Activated naive CD8-positive, alpha-beta T cell treated with anti-CD3 and anti-CD28 coated beads for 36 hours (primary cell): ENCODE data around the gene CUEDC2. TPM values are rescaled to one million over a fixed set of nuclear protein-coding genes. Genes with fewer than 3 reads are reported as not detected.

Experiments used
- DNase-seq: peaks from one replicate; pipeline ENCODE4 v3.0.0; 2021
- H3K27ac Mint-ChIP-seq: one replicate; pipeline ENCODE4 v1.8.0; 2022; ENCODE audit warnings: mild to moderate bottlenecking, moderate library complexity, mixed read lengths
- H3K27me3 Mint-ChIP-seq: one replicate; pipeline ENCODE4 v1.8.0; 2022; ENCODE audit warnings: mild to moderate bottlenecking, mixed read lengths
- H3K36me3 Mint-ChIP-seq: one replicate; pipeline ENCODE4 v1.8.0; 2021; ENCODE audit warnings: mild to moderate bottlenecking, mixed read lengths
- H3K4me1 Mint-ChIP-seq: one replicate; pipeline ENCODE4 v1.8.0; 2021; ENCODE audit warnings: mixed read lengths
- H3K4me3 Mint-ChIP-seq: one replicate; pipeline ENCODE4 v1.8.0; 2022; ENCODE audit warnings: mild to moderate bottlenecking, moderate library complexity, mixed read lengths
- H3K9me3 Mint-ChIP-seq: one replicate; pipeline ENCODE4 v1.8.0; 2022; ENCODE audit warnings: mixed read lengths
- total RNA-seq, 2 experiments: library from RNA; stranded (reverse); gene quantifications; one replicate each; pipeline ENCODE4 v1.2.3, GENCODE V29; 2021

The CUEDC2 gene
- 10 to 100 TPM; 66.3 to 73.8 TPM for total RNA-seq

- H3K9me3 Mint-ChIP-seq, result no peaks in the 10 kb centered on the region
- peak within 1 kb of the TSS; percentile 92 for H3K4me3 Mint-ChIP-seq
- H3K27me3 Mint-ChIP-seq, result no peaks in the 10 kb centered on the region
- DNase-seq, result peak; percentile 96
- peak within 1 kb of the TSS; percentile 95 for H3K27ac Mint-ChIP-seq
- peaks cover 23% of the 10 kb centered on the region for H3K36me3 Mint-ChIP-seq
- H3K4me1 Mint-ChIP-seq, result peaks cover 41% of the 10 kb centered on the region
Observed at GRCh38 chr10:102432162-102432950, at the start of gene CUEDC2. CUEDC2 (minus strand) TSS chr10:102432574; CDS start chr10:102425188, 7,386 bp downstream.

DNA sequence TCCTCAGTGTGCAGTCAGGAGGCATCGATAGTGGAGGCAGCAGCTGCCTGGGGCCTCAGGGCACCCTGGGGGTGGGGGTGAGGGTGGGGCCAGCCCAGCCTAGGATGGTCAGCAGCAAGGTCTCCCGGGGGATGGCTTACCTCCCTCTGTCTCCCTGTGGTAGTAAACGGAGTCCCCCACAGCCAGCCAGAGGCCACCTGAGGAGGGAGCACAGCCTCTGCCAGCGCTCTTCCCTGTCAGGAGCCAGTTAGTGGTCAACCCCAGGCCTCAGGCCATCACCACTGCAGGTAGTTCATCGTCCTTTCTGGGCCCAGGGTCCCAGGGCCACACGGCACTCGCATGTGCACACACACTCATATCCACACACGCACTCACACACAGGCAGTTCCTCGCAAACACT is 48.0 kb upstream of the CUEDC2 start:
- no peak overlapping the region for H3K4me3 Mint-ChIP-seq
- no peaks in the 10 kb centered on the region for H3K9me3 Mint-ChIP-seq
- H3K27ac Mint-ChIP-seq, result no peak overlapping the region
- H3K36me3 Mint-ChIP-seq, result peaks cover 2% of the 10 kb centered on the region
- peaks cover 14% of the 10 kb centered on the region for H3K4me1 Mint-ChIP-seq
- H3K27me3 Mint-ChIP-seq, result no peaks in the 10 kb centered on the region
- DNase-seq, result no peak

DNA sequence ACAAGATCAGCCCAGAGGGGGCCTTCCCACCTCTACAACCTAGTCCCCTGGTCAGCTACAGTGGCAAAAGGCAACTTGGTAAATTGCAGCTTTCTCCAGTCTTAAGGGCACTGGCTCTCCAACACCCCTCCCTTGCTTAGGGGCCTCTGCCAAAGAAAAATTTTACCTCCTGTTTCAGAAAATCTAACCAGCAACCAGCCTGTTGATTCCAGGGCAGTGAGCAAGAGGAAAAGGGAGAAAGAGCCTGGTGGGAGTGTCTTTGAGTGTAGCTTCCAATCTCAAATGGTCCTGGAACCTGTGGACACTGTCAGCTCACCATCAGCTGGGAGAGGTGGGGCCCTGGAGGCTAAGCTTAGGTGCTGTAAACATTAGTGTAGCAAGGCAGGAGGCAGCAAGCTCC is 47.3 kb upstream of the CUEDC2 start:
- DNase-seq, result no peak
- Mint-ChIP-seq H3K36me3 (peaks cover 2% of the 10 kb centered on the region), H3K27me3 (no peaks in the 10 kb centered on the region), H3K27ac (peak overlapping the region; percentile 78), H3K9me3 (no peaks in the 10 kb centered on the region), H3K4me3 (no peak overlapping the region), H3K4me1 (peaks cover 17% of the 10 kb centered on the region)

DNA sequence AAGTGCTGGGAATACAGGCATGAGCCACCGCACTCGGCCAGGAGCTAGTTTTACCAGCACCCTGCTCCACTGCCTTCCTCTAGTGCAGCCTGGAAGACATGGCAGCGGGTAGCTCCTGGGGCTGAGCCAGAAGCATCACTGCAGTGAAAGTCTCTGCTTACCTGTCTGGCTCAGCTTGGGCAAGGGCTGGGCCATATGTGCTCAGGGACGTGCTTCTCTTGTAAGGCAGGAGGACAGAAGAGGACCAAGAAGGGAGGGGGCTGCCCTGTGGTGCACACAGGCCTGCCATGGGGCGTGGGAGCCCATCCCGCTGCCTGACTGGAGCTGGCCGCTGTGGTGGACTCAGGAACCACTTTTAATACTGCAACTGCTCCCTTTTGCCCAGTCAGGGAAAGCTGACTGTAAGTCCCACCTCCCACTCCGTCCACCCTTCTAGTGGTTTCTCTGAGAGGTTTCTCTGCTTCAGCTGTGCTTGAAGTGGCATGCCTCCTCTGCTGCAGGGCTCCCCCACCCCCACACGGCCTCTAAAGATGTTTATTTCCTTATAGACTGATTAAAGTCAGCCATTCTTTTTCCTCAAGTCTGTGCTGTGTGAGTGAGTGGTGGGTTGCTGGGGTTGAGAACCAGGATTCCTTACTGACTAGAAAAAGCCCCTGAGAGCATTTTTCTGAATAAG is 44.2 kb upstream of the CUEDC2 start:
- H3K4me3 Mint-ChIP-seq, result no peak overlapping the region
- H3K9me3 Mint-ChIP-seq, result no peaks in the 10 kb centered on the region
- no peak for DNase-seq
- peak overlapping the region; percentile 68 for H3K27ac Mint-ChIP-seq
- peaks cover 27% of the 10 kb centered on the region for H3K4me1 Mint-ChIP-seq
- H3K36me3 Mint-ChIP-seq, result peaks cover 14% of the 10 kb centered on the region
- H3K27me3 Mint-ChIP-seq, result no peaks in the 10 kb centered on the region

DNA sequence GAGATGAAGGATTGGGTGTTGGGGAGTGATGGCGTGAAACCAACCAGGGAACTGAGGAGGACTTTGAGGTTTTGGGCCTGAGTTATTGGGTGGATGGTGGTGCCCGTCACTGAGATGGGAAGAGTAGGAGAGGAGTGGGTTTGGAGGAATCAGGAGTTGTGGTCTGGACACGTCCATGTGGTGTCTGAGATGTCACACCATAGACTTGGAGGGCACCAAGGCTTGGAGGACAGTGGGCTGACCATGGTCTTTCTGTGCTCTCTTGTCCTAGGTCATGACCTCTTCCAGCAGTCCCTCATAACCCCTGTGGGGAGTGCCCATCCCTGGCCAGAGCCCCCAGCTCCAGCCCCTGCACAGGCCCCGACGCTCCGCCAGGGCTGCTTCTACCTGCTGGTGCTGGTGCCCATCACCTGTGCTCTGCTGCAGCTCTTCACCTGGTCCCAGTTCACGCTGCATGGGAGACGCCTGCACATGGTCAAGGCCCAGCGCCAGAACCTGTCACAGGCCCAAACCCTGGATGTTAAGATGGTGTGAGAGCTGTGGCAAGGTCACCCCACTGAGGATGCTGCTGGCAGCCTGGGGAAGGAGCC is 43.2 kb upstream of the CUEDC2 start:
- no peaks in the 10 kb centered on the region for H3K9me3 Mint-ChIP-seq
- H3K4me1 Mint-ChIP-seq, result peaks cover 27% of the 10 kb centered on the region
- H3K4me3 Mint-ChIP-seq, result no peak overlapping the region
- DNase-seq, result no peak
- H3K36me3 Mint-ChIP-seq, result peaks cover 14% of the 10 kb centered on the region
- no peaks in the 10 kb centered on the region for H3K27me3 Mint-ChIP-seq
- H3K27ac Mint-ChIP-seq, result peak overlapping the region; percentile 35

DNA sequence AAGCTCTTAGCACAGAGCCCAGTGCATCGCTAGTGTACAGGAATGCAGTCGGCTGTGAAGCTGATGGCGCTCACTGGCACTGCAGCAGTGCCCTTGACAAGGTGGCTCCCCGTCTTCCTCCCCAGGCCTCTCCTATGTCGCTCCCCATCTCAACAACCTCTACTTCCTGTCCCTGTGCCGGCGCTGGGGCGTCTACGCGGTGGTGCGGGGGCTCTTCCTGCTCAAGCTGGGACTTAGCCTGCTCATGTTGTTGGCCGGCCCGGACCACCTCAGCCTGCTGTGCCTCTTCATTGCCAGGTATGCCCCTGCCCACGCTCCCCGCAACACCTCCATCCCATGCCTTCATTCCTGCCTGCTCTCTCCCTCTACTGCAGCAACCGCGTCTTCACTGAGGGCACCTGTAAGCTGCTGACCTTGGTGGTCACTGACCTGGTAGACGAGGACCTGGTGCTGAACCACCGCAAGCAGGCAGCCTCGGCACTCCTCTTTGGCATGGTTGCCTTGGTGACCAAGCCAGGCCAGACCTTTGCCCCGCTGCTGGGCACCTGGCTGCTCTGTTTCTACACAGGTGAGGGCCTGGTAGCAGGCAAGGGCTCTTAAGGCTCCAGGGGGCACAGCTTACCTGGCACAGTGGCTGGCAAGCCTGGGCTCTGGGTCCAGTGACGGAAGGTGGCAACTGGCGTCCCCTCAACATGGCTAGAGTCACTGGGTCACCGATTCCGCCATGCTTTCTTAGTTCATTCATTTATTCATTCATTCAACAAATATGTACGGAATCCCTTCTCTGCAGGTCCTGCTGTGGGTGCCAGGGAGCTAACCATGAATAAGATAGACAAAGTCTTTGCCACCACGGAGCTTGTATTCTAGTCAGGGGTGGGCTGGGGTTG is 41.3 kb upstream of the CUEDC2 start:
- H3K9me3 Mint-ChIP-seq, result no peaks in the 10 kb centered on the region
- no peak overlapping the region for H3K4me3 Mint-ChIP-seq
- H3K27me3 Mint-ChIP-seq, result no peaks in the 10 kb centered on the region
- H3K36me3 Mint-ChIP-seq, result peaks cover 21% of the 10 kb centered on the region
- peak overlapping the region; percentile 35 for H3K27ac Mint-ChIP-seq
- DNase-seq, result peak; percentile 32
- peaks cover 22% of the 10 kb centered on the region for H3K4me1 Mint-ChIP-seq

DNA sequence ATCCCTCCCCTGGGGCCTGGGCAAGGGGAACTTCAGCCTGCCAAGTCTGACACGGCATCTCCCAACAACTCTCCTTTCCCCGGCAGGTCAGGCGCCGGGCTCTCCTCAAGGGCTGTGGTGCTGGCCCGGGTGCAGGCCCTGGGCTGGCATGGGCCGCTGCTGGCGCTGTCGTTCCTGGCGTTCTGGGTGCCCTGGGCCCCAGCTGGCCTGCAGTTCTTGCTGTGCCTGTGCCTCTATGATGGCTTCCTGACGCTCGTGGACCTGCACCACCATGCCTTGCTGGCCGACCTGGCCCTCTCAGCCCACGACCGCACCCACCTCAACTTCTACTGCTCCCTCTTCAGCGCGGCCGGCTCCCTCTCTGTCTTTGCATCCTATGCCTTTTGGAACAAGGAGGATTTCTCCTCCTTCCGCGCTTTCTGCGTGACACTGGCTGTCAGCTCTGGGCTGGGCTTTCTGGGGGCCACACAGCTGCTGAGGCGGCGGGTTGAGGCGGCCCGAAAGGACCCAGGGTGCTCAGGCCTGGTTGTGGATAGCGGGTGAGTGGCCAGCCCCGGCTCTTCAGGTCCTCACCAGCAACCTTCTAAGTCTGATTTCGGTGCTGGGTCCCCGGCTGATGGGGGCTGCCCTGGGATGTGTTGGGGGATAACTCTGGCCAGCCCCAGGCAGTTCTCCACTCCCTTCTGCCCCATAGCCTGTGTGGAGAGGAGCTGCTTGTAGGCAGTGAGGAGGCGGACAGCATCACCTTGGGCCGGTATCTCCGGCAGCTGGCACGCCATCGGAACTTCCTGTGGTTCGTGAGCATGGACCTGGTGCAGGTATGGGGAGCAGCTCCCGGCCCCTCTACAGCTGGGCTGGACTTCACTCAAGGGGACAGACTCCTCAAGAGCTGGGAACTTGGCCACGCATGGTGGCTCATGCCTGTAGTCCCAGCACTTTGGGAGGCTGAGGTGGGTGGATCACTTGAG is 38.5 kb upstream of the CUEDC2 start:
- no peak for DNase-seq
- H3K36me3 Mint-ChIP-seq, result peaks cover 20% of the 10 kb centered on the region
- no peaks in the 10 kb centered on the region for H3K9me3 Mint-ChIP-seq
- H3K27ac Mint-ChIP-seq, result no peak overlapping the region
- no peaks in the 10 kb centered on the region for H3K27me3 Mint-ChIP-seq
- H3K4me3 Mint-ChIP-seq, result no peak overlapping the region
- H3K4me1 Mint-ChIP-seq, result peaks cover 15% of the 10 kb centered on the region

DNA sequence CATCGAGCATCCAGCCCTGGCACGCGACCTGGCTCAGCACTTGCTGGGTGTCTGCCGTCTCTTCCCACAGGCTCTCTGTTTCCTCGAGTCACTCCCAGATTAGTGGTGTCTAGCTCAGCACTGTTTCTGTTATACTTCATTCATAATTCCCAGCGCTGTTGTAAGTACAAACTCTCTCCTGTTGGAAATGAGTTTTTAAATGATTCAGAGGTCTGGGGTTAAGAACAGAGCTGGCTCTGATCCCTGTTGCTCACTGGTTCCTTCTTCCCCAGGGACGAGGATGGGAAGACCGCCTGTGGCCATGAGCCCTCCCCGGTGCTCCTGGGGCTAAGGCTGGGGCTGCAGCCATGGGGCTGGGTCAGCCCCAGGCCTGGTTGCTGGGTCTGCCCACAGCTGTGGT is 36.3 kb upstream of the CUEDC2 start:
- Mint-ChIP-seq H3K9me3 (no peaks in the 10 kb centered on the region), H3K4me1 (peaks cover 11% of the 10 kb centered on the region)

GRCh38 chr10:102467971-102468438 is 35.6 kb upstream of the CUEDC2 start:
- H3K27ac Mint-ChIP-seq, result no peak overlapping the region
- no peak for DNase-seq
- H3K4me3 Mint-ChIP-seq, result no peak overlapping the region
- peaks cover 8% of the 10 kb centered on the region for H3K4me1 Mint-ChIP-seq
- H3K27me3 Mint-ChIP-seq, result no peaks in the 10 kb centered on the region
- peaks cover 12% of the 10 kb centered on the region for H3K36me3 Mint-ChIP-seq
- no peaks in the 10 kb centered on the region for H3K9me3 Mint-ChIP-seq

More for the DNA sequence above, 36.3 kb upstream of the CUEDC2 start:
- no peak overlapping the region for H3K4me3 Mint-ChIP-seq
- H3K36me3 Mint-ChIP-seq, result peaks cover 17% of the 10 kb centered on the region
- H3K27ac Mint-ChIP-seq, result no peak overlapping the region
- no peak for DNase-seq
- no peaks in the 10 kb centered on the region for H3K27me3 Mint-ChIP-seq

DNA sequence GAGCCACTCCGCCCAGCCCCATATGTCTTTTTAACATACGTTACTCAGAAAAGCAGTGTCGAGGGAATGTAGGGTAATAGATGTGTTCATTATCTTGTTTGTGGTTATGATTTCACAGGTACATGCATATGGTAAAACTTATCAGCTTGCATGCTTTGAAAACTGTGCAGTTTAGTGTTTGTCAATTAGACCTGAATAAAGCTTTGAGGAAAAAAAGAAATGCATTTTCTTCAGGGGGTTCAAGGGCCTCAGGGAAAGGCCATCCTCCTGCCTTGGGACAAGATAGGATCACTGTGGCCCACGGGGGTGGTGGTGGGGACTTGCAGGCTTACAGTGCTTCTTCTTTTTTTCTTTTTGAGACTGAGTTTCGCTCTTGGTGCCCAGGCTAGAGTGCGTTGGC is 34.9 kb upstream of the CUEDC2 start:
- Mint-ChIP-seq H3K27ac (no peak overlapping the region), H3K36me3 (peaks cover 8% of the 10 kb centered on the region), H3K9me3 (no peaks in the 10 kb centered on the region), H3K4me3 (no peak overlapping the region), H3K4me1 (peaks cover 11% of the 10 kb centered on the region), H3K27me3 (no peaks in the 10 kb centered on the region)
- no peak for DNase-seq

DNA sequence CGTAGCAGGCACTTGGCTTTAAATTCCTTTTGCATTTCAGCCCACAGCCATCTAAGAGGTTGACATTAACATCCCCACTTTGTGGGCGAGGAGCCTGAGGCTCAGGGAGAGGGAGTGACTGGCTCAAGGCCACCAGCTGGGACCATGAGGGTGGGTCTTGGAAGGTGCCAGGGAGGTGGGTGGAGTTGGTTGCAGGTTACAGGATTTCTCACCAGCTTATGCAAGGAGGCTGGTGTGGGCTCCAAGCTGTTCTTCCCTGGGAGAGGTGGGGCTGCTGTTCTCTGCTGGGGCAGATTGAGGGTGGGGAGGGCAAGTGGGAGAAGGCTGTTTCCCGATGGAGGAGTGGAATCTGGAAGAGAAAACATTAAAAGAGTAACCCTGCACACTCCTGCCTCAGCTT is 33.1 kb upstream of the CUEDC2 start:
- peaks cover 8% of the 10 kb centered on the region for H3K36me3 Mint-ChIP-seq
- no peak for DNase-seq
- H3K4me3 Mint-ChIP-seq, result no peak overlapping the region
- no peak overlapping the region for H3K27ac Mint-ChIP-seq
- H3K4me1 Mint-ChIP-seq, result peaks cover 24% of the 10 kb centered on the region
- H3K27me3 Mint-ChIP-seq, result no peaks in the 10 kb centered on the region
- no peaks in the 10 kb centered on the region for H3K9me3 Mint-ChIP-seq

GRCh38 chr10:102463983-102464382 is 31.6 kb upstream of the CUEDC2 start:
- H3K9me3 Mint-ChIP-seq, result no peaks in the 10 kb centered on the region
- DNase-seq, result no peak
- no peak overlapping the region for H3K27ac Mint-ChIP-seq
- H3K4me3 Mint-ChIP-seq, result no peak overlapping the region
- H3K4me1 Mint-ChIP-seq, result peaks cover 24% of the 10 kb centered on the region
- peaks cover 3% of the 10 kb centered on the region for H3K36me3 Mint-ChIP-seq
- no peaks in the 10 kb centered on the region for H3K27me3 Mint-ChIP-seq

DNA sequence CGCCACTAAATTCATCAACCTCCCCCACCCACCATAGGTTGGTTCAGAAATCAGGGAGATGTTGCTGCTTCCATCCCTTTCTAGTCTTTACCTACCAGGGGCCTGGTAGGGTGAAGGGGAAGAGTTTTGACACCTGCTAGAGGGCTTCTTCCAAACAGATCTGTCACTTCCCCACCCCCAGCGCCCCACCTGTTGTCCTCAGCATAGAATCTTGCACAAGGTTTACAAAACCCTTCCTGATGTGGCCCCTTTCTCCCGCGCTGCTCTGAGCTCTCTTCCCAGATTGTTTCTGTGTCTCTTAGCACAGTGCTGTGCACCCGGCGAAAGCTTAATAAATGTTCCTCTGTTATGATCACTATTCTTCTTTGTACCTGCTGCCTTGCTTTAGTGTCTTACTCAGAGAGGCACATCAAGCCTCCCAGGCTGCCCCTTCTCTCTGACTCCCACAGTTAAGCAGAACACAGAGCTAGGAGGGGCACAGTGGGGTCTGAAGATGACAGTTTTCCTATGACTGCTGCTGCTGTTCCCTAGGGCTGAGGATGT is 30.2 kb upstream of the CUEDC2 start:
- H3K36me3 Mint-ChIP-seq, result peaks cover 2% of the 10 kb centered on the region
- H3K9me3 Mint-ChIP-seq, result no peaks in the 10 kb centered on the region
- no peak for DNase-seq
- H3K4me1 Mint-ChIP-seq, result peaks cover 24% of the 10 kb centered on the region
- H3K27ac Mint-ChIP-seq, result no peak overlapping the region
- peak overlapping the region; percentile 90 for H3K4me3 Mint-ChIP-seq
- H3K27me3 Mint-ChIP-seq, result no peaks in the 10 kb centered on the region
